GM08714 (cell line): ENCODE data around the gene CFAP119.
A peak's percentile ranks its signal among the peaks of the same experiment; 100 is the strongest.
"Not testable (repeated sequence)": the region's sequence is repeated elsewhere in the genome, so short reads cannot be mapped to it uniquely, and the experiment has no call there.

Experiments used
- H3K4me3 ChIP-seq: fragments of 200-500 bp; sonication (Bioruptor generic); 2 replicates; pipeline ENCODE4 v1.5.1; 2014; ENCODE audit warnings: mild to moderate bottlenecking, low read length, inconsistent platforms
- ZNF274 ChIP-seq: IDR thresholded peaks from 2 replicates; pipeline ENCODE4 v1.6.1; 2012; ENCODE audit warnings: mild to moderate bottlenecking, low read depth, low read length

Gene CFAP119

DNA sequence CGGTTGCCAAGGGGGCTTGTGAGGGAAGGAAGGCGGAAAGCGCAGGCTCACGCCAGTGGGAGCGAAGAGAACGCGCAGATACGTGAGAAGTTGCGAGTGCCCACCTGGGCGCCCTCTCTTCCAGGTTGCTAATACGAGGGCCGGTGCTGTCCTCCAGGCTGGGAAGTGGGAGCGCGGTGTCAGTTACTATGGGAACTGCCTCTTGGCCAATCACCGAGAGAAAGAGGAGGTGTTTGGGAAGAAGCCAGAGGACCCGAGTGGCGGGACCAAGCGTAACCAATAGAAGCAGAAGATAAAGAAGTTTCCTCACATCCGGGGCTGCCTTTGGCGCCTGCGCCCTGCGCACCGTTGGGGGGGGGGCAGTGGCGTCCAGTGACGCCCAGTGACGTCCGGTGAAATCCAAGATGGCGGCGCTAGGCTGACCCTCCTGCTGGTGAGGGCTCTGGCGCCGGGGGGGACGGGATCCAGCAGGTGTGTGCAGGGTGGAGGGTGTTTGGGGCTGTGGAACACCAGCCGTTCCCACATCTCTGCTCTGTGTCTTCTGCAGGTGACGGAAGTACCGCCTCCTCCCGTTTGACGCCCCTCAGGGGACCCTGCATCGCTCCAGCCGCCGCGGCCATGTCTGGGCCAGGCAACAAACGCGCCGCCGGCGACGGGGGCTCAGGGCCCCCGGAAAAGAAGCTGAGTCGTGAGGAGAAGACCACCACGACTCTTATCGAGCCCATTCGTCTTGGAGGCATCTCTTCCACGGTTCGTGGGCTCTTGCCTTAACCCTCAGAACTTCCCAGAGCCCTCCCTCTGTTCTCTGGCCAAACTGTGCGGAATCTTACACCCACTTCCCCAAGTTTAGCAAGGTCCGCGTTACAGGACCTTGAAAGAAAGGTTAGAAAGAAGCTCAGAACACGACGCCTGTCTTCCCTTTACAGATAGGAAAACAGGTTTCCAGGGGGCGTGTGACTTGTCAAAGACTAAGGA is at the start of gene CFAP119, which contains the start of gene RNF40:
CFAP119 (minus strand) TSS at position 135 of the 975 bp plus-strand sequence. CDS start 314 bp downstream, outside the sequence.
RNF40 (plus strand) TSS at position 395 of the 975 bp plus-strand sequence; CDS start at position 619, 224 bp downstream.
- TF ChIP-seq ZNF274 = no peak
- H3K4me3 ChIP-seq = peak within 1 kb of the TSS; percentile 96

DNA sequence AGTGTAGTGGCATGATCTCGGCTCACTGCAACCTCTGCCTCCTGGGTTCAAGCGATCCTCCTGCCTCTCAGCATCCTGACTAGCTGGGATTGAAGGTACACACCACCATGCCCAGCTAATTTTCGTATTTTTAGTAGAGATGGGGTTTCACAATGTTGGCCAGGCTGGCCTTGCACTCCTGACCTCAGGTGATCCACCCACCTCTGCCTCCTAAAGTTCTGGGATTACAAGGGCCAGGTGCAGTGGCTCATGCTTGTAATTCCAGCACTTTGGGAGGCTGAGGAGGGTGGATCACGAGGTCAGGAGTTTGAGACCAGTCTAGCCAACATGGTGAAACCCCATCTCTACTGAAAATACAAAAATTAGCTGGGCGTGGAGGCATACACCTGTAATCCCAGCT is 47.8 kb upstream of the CFAP119 start:
- not testable (repeated sequence) for H3K4me3 ChIP-seq

DNA sequence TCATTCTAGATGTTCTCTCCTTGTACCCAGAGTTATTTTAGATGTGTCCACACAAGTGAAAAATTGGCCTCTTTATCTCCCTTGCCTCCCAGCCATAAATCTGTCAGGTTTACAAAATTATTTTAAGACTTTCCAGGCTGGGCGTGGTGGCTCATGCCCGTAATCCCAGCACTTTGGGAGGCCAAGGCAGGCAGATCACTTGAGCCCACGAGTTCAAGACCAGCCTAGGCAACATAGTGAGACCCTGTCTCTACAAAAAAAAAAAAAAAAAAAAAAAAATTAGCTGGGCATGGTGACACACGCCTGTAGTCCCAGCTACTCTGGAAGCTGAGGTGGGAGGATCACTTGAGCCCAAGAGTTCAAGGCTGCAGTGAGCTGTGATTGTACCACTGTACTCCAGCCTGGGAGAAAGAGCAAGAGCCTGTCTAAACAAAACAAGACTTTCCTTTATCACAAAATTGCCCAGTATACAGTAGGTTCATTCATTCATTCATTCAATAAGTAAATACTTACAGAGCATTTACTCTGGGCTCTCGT is 47.1 kb upstream of the CFAP119 start:
- not testable (repeated sequence) for H3K4me3 ChIP-seq

DNA sequence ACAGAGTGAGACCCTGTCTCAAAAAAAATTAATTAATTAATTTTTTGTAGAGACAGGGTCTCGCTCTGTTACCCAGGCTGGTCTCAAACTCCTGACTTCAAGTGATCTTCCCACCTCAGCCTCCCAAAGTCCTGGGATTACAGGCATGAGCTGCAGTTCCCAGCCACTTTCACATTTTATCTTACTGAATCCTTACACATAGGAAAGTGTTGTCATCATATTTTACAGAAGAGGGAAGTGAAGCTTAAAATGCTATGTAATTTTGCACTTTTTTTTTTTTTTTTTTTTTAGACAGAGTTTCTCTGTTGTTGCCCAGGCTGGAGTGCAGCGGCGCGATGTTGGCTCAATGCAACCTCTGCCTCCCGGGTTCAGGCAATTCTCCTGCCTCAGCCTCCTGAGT is 46.3 kb upstream of the CFAP119 start:
- H3K4me3 ChIP-seq = no peak overlapping the region
- no peak for TF ChIP-seq ZNF274

DNA sequence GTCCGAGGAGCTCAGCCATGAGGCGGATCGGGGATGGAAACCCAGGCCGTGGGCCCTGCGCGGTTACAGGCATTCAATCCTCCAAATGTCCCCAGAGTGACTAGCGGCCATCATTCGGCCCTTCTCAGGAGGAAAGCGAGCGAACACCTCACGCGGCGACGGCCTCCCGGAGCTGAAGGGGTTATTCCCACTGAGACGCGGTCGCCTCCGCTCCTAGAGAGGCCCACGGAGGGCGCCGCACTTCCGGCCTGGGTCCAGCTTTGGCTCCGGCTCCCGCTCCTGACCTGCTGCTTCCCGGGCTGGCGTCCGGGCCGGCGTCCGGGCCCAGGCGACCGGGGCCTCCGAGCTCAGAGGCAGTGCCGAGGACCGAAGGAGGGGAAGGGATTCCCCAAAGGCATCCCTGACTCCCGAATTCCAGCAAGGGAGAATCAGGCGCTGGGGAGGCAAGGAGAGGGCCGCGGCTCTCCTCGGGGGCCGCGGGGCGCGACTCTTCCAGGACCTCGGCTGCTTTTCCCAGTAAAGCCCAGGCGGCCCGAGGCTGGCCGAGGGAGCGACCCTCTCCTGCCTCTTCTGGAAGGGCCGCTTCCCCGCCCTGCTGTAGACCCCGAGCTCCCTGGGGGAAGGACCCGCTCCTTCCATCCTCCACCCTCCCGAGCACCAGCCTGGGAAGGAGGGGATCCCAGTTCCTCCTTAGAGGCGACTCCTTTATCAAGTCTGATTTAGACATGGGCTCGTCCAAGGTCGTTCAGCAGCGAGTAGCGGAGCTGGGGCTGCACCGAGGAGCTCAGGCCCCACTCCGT is 43.7 kb upstream of the CFAP119 start:
- H3K4me3 ChIP-seq = peak overlapping the region; percentile 62
- no peak for TF ChIP-seq ZNF274

DNA sequence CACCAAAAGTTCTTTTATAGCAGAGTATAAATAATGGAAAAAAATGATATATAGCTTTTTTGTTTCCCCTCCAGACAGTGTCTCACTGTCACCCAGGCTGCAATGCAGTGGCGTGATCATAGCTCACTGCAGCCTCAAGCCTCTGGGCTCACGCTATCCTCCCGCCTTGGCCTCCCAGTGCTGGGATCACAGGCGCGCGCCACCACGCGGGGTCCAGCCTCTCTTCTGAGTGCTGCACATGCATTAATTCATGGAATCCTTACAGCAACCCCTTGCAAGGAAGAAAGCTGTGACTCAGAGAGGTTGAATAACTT is 43.2 kb upstream of the CFAP119 start:
- peak overlapping the region; percentile 62; the same call in 1 of the 2 replicates for H3K4me3 ChIP-seq
- TF ChIP-seq ZNF274 = no peak

DNA sequence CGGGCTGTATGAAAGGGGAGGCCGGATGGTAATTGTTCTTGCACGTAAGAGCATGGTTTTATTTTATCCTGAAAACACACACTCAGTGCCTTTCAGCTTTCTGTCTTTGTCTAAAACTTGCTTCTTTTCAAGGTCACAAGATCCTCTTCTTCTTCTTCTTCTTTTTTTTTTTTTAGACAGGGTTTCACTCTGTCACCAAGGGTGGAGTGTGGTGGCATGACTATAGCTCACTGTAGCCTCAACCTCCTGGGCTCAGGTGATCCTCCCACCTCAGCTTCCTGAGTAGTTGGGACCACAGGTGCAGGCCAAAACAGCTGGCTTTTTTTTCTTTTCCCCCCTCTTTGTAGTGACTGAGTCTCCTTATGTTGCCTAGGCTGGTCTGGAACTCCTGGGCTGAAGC is 41.1 kb upstream of the CFAP119 start:
- TF ChIP-seq ZNF274 = no peak
- H3K4me3 ChIP-seq = no peak overlapping the region

DNA sequence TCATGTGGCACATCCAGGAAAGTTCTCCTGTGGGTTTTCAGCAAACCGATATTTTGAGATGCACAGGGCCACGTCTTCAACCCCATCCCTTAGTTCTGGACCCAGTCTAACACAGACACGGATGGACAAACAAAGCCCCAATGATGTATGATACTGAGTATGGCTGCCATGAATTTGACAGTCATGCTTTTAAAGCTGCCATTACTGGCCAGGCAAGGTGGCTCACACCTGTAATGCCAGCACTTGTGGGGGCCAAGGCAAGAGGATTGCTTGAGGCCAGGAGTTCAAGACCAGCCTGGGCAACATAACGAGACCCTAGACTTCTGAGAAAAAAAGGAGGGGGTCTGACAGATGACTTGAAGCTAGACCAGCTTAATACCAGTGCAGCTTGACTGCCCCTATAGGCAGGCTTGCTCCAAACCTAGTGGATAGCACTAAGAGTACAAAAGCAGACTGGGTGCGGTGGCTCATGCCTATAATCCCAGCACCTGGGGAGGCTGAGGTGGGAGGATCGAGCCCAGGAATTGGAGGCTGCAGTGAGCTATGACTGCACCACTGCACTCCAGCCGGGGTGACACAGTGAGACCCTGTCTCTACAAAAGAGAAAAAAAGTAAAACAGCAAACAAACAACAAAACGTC is 35.9 kb upstream of the CFAP119 start:
- no peak for TF ChIP-seq ZNF274
- H3K4me3 ChIP-seq = no peak overlapping the region

DNA sequence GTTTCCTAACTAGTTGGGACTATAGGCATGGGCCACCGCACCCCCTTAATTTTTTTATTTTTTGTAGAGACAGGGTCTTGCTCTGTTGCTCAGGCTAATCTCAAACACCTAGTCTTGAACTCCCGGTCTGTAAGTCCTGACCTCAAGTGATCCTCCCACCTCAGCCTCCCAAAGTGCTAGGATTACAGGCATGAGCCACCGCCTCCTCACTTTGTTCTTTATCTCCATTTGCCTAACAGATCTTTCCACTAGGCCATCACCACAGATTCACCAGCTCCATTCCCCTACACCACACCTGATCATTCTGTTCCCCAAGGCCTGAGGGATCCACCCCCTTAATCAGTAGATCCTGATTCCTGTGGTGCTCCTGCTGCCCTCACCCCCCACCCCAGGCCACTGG is 32.8 kb upstream of the CFAP119 start:
- no peak for TF ChIP-seq ZNF274
- no peak overlapping the region for H3K4me3 ChIP-seq

DNA sequence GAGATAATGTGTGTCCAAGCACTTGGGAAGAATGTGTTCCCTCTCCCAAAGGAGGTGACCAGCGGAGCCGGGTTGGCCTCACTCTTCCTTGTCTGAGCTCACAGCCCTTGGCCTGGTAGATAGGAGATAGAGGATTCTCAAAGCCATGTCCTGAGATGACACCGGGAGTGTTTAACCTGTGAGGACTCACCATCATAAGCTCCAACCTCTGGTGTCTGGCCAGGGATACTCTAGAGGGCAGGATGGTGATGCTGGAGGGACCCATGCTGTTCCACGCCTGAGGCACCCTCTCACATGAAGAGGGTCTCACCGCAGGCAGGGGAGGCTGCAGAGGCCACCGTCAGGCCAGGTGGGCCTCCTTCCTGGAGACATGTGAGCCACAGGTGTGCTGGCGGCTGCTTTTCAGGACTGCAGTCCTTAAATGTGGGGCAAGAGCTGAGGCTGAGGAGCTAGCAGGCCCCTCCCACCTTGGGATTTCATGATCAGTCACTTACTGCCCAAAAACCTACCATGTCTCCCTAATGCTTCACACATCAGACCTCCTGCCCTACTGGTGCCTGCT is 31.7 kb upstream of the CFAP119 start:
- H3K4me3 ChIP-seq = no peak overlapping the region
- no peak for TF ChIP-seq ZNF274

DNA sequence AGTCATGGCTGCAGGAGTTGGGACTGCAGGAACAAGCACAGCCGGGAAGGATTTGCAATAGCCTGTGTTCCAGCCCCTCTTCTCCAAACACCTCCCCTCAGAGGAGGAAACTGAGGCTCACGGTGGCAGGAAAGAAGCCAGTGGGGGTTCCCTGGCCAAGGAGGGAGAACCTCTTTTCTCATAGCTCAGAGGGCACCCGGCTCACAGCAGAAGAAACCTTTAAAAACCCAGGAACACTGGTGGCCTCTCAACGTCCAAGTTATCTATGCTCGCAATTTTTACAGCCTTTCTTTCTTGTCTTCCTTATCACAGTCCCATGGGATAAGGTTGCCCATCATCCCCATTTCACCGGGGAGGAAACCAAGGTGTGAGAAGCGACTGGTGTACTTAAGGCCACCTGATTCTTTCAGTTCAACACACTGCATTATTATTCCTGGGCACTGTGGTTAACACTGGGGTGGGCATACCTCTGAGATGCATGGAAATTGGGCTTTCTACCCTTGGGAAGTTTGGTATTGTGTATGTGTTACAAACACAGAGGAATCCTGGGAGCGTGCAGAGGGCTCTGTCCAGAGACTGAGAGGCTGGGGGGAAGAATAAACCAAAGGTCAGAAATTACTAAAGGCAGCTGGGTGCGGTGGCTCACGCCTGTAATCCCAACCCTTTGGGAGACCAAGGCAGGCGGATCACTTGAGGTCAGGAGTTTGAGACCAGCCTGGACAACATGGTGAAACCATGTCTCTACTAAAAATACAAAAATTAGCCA is 25.9 kb upstream of the CFAP119 start:
- H3K4me3 ChIP-seq = peak overlapping the region; percentile 92; the same call in 1 of the 2 replicates
- no peak for TF ChIP-seq ZNF274

DNA sequence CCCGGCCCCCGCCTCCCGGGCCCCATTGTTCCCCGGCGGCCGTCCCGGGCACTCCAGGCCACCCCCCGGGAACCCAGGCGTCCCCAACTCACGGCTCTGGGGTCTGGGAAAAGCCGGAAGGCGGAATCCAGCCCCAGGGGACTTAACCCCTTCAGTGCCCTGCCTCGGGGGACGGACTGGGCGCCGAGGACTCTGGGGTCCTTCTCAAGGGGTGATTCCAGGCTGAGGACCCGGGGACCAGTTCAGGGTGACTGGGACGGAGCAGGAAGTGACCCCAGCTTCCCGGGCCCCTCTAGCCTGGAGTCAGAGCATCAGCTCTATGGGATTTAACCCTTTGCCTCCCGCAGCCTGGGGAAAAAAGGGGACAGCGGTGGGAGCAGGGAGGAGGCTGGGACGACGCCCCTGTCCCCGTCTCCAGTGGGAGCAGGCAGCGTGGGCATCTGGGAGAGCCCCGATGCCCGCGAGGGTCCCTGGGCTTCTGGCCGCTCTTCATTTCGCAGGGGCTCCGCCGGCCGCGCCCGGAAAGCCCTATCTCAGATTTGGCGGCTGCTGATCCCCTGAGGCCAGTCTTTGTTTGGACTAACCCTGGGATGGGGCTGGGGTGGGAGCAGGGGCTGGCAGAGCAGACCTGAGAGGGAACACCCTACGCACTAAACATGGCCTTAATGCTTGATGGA is 25.2 kb upstream of the CFAP119 start, which contains the start of gene ZNF629:
ZNF629 (minus strand) TSS at position 270 of the 677 bp plus-strand sequence. CDS start 2,723 bp downstream, outside the sequence.
- peak within 1 kb of the TSS; percentile 92 for H3K4me3 ChIP-seq
- no peak for TF ChIP-seq ZNF274
